Adrenal gland (tissue), 5 donors: ENCODE data around the gene HARS2.

ENCODE experiments used
- CTCF ChIP-seq, 6 experiments: fragments of 450-650 bp in 4 of 6; fragments of 200-600 bp in 2 of 6; sonication (generic) in 1 of 6; IDR thresholded peaks; 1 replicate in 5 of 6; 2 replicates in 1 of 6; pipeline versions ENCODE4 v1.5.1 to v1.8.0; 2016 to 2021; ENCODE audit warnings: antibody characterized with exemption in 6 of 6, mild to moderate bottlenecking in 2 of 6, moderate library complexity in 1 of 6
- POLR2A ChIP-seq, 2 donors: fragments of 450-650 bp; IDR thresholded peaks; one replicate each; pipeline ENCODE4 v1.6.1; 2017; ENCODE audit warnings: antibody characterized with exemption in 2 of 2, mild to moderate bottlenecking in 2 of 2, moderate library complexity in 1 of 2
- donor health status: DM: no; HTN: no; CAD: no.

- TF ChIP-seq CTCF (IDR thresholded peaks at IDR 0.05) (no peak), POLR2A (IDR thresholded peaks at IDR 0.05) (no peak)
These were observed 20.5 kb downstream of the HARS2 start for GRCh38 chr5:140711794-140712193.
